ENCODE measurements around the gene MAN1C1. TPM values are rescaled to one million over a fixed set of nuclear protein-coding genes. Genes with fewer than 3 reads are reported as not detected.
A peak's percentile ranks its signal among the peaks of the same experiment; 100 is the strongest.

The MAN1C1 gene
- total RNA-seq (10 to 100 TPM; 14.5 to 14.7 TPM), polyA plus RNA-seq (10 to 100 TPM in 1 of 2 donors, 1 to 10 TPM in 1; 4.6 to 11.6 TPM)
- long read RNA-seq, donor 1, full-length matches to known transcripts, result 8 of 8 reads
- long read RNA-seq, donor 1, partial matches to known transcripts, result 0 of 8 reads
- long read RNA-seq, donor 1, other reads (novel, unspliced or antisense), result 0 of 8 reads
- long read RNA-seq, donor 2, result 0 reads
- long read RNA-seq, donor 3, full-length matches to known transcripts, result 6 of 6 reads
- long read RNA-seq, donor 3, partial matches to known transcripts, result 0 of 6 reads
- long read RNA-seq, donor 3, other reads (novel, unspliced or antisense), result 0 of 6 reads
- long read RNA-seq, donor 4, result 0 reads
- long read RNA-seq, donor 5, full-length matches to known transcripts, result 4 of 10 reads
- long read RNA-seq, donor 5, partial matches to known transcripts, result 6 of 10 reads
- long read RNA-seq, donor 5, other reads (novel, unspliced or antisense), result 0 of 10 reads

DNA sequence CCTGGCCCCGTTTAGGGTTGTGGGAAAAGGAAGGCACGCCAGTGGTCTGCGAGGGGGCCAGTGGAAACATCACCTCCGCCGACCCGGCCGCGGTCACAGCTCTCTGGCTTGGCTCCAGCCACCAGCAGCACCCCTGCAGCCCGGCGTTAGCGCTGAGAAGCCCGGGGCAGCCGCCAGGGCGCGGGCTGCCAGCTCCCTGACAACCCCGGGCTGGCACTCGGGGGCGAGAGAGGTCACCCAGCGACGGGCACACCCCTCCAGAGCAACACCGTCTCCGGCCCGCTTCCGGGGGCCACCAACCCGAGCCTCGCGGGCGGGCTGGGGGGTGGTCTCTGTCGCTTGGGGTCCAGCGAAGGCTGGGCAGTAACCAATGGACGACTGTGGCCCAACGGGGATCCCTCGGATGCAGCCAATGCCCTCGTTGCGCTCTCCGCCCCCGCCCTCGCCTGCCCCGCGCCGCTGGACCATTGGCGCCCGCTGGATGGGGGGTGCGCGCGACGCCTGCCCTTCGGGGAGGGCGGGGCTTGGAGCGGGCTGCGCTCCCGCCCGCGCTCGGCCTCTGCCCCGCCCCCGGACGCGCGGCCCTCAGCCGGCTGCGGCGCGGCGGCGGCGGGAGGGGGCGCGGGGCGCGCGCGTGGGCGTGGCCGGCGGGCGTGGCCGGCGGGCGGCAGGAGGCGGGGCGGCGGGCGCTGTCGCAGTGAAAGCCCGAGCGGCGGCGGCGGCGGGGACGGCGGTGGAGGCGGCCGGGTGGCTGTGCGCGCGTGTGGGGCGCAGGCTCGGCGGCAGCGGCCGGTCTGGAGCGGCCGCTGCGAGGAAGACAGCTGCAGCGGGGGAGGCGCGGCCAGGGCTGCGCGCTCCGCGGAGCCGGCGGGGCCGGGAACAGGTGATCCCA lies at the start of gene MAN1C1:
Gene MAN1C1, plus strand, starts transcription at position 697 of the 892 bp plus-strand sequence. CDS start 1,007 bp downstream, outside the sequence.
- peak; percentile 95 for ATAC-seq (ENCODE audit: insufficient read depth, low FRiP score)
- H3K36me3 ChIP-seq (ENCODE audit: control insufficient read depth in 4 of 4, insufficient read depth in 4 of 4, low read length in 4 of 4), result no peaks in the 10 kb centered on the region
- TF ChIP-seq, protein P1, sequence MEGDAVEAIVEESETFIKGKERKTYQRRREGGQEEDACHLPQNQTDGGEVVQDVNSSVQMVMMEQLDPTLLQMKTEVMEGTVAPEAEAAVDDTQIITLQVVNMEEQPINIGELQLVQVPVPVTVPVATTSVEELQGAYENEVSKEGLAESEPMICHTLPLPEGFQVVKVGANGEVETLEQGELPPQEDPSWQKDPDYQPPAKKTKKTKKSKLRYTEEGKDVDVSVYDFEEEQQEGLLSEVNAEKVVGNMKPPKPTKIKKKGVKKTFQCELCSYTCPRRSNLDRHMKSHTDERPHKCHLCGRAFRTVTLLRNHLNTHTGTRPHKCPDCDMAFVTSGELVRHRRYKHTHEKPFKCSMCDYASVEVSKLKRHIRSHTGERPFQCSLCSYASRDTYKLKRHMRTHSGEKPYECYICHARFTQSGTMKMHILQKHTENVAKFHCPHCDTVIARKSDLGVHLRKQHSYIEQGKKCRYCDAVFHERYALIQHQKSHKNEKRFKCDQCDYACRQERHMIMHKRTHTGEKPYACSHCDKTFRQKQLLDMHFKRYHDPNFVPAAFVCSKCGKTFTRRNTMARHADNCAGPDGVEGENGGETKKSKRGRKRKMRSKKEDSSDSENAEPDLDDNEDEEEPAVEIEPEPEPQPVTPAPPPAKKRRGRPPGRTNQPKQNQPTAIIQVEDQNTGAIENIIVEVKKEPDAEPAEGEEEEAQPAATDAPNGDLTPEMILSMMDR (IDR thresholded peaks at IDR 0.05; ENCODE audit: control extremely low read depth, extremely low read depth), result peak; percentile 3
- H3K4me3 ChIP-seq, result peak within 1 kb of the TSS; percentile 51
- H3K4me1 ChIP-seq (ENCODE audit: control insufficient read depth in 5 of 5, insufficient read depth in 5 of 5, low read length in 5 of 5), result peaks cover 0 to 24% (median 5%) of the 10 kb centered on the region in 5 donors
- 0 to 1% methylated on average over 63 to 116 of the region's 116 CpGs for WGBS, 2 donors
- no peaks in the 10 kb centered on the region for H3K9me3 ChIP-seq (ENCODE audit: control insufficient read depth in 4 of 4, insufficient read depth in 3 of 4, low read length in 3 of 4)
- no peak within 1 kb of the TSS for H3K9ac ChIP-seq (ENCODE audit: insufficient read depth in 1 of 2, low read length in 2 of 2)
- peak within 1 kb of the TSS; percentile 67 to 85 for H3K27ac ChIP-seq (ENCODE audit: low read depth in 1 of 2, low read length in 1 of 2)
- peak; percentile 91 to 95 (median 92) for DNase-seq
- peaks cover 0 to 12% (median 3%) of the 10 kb centered on the region in 3 donors for H3K27me3 ChIP-seq (ENCODE audit: control insufficient read depth in 3 of 3, insufficient read depth in 3 of 3, low read length in 2 of 3)

DNA sequence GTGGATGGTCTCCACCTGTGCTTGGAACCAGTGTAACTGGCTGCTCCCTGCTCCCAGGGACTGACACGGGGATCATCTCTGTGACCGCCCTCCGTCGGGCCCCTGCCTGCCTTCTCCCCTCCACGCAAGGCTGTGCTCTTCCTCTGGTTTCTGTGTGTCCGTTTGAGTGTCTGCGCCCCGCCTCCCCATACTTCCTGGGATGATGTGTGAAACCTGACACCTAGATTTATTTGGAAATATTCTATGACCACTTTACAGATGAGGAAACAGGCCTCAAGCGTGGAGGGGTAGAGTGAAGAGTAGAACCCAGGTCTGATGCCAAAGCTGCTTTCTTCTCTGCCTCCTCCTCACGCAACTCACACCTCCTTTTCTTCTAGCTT lies 48.9 kb upstream of the MAN1C1 start:
- no peaks in the 10 kb centered on the region for H3K9me3 ChIP-seq (ENCODE audit: control insufficient read depth in 4 of 4, insufficient read depth in 3 of 4, low read length in 3 of 4)
- H3K9ac ChIP-seq (ENCODE audit: insufficient read depth in 1 of 2, low read length in 2 of 2), result no peak overlapping the region
- H3K27ac ChIP-seq (ENCODE audit: low read depth in 1 of 2, low read length in 1 of 2), result peak overlapping the region in 1 of 2 donors; percentile 84
- WGBS, 2 donors, result 78 to 88% methylated on average over 10 of the region's 10 CpGs
- peaks cover 0 to 29% (median 4%) of the 10 kb centered on the region in 5 donors for H3K4me1 ChIP-seq (ENCODE audit: control insufficient read depth in 5 of 5, insufficient read depth in 5 of 5, low read length in 5 of 5)
- no peak for DNase-seq
- H3K4me3 ChIP-seq, result no peak overlapping the region
- TF ChIP-seq, protein P1 (IDR thresholded peaks at IDR 0.05; ENCODE audit: control extremely low read depth, extremely low read depth), result no peak
- peaks cover 0 to 15% (median 7%) of the 10 kb centered on the region in 4 donors for H3K36me3 ChIP-seq (ENCODE audit: control insufficient read depth in 4 of 4, insufficient read depth in 4 of 4, low read length in 4 of 4)
- no peaks in the 10 kb centered on the region for H3K27me3 ChIP-seq (ENCODE audit: control insufficient read depth in 3 of 3, insufficient read depth in 3 of 3, low read length in 2 of 3)
- no peak for ATAC-seq (ENCODE audit: insufficient read depth, low FRiP score)

DNA sequence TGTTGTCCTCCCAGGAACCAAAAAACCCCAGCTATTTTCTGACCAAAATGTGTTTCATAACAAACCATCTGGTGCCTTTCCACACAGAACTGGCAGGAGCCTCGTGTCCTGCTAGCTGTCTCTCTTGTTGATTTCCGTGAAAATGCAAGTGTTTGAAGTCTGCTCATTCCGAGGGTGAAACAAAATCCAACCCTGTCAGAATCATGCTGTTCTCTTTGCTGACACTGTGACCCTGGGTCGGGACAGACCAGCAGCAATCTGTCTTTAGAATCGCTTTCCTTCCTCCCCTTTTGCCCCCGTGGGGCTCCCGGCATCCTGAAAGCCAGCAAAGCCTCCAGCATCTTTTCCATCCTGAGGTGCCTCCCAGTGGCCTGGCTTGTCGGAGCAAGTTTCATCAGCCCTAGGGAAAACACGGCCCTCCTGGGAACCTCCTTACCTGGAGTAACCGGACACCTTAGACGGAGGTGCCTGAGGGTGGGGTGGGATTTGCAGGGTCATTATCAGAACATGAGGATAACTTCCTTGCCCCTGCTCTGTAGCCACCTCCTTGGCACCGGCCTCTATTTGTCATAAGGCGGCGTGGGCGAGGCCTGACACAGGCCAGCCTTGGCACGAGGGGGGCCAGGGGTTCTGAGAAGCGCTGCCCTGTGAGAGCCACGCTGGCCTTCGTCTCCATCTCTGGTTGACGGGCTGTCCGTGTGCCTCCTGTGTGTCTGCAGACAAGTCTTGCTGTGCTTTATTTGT lies 48.3 kb upstream of the MAN1C1 start:
- no peak overlapping the region for H3K9ac ChIP-seq (ENCODE audit: insufficient read depth in 1 of 2, low read length in 2 of 2)

More for the DNA sequence above, 48.3 kb upstream of the MAN1C1 start:
- ATAC-seq (ENCODE audit: insufficient read depth, low FRiP score) (no peak), DNase-seq (peak; percentile 42 to 62 (median 47))
- H3K36me3 ChIP-seq (ENCODE audit: control insufficient read depth in 4 of 4, insufficient read depth in 4 of 4, low read length in 4 of 4), result peaks cover 0 to 15% (median 7%) of the 10 kb centered on the region in 4 donors
- TF ChIP-seq, protein P1 (IDR thresholded peaks at IDR 0.05; ENCODE audit: control extremely low read depth, extremely low read depth), result no peak
- no peak overlapping the region for H3K4me3 ChIP-seq
- peaks cover 0 to 29% (median 4%) of the 10 kb centered on the region in 5 donors for H3K4me1 ChIP-seq (ENCODE audit: control insufficient read depth in 5 of 5, insufficient read depth in 5 of 5, low read length in 5 of 5)
- H3K27ac ChIP-seq (ENCODE audit: low read depth in 1 of 2, low read length in 1 of 2), result peak overlapping the region in 1 of 2 donors; percentile 84
- no peaks in the 10 kb centered on the region for H3K27me3 ChIP-seq (ENCODE audit: control insufficient read depth in 3 of 3, insufficient read depth in 3 of 3, low read length in 2 of 3)
- H3K9me3 ChIP-seq (ENCODE audit: control insufficient read depth in 4 of 4, insufficient read depth in 3 of 4, low read length in 3 of 4), result no peaks in the 10 kb centered on the region
- 51 to 68% methylated on average over 20 to 21 of the region's 21 CpGs for WGBS, 2 donors
